HEK293T (cell line): ENCODE results near the gene ITGA11.

ENCODE experiments used
- CTCF ChIA-PET: fragments of 350-600 bp; formaldehyde crosslinking; extraction: SDS; loops from one replicate; lab custom pipeline; 2021; ENCODE audit warnings: antibody characterized with exemption, inconsistent platforms; lab: Yijun Ruan, JAX
- POLR2A ChIA-PET: fragments of 350-600 bp; formaldehyde crosslinking; extraction: SDS; loops from one replicate; lab custom pipeline; 2020; ENCODE audit warnings: antibody characterized with exemption, inconsistent platforms; lab: Yijun Ruan, JAX
- DNase-seq: peaks from one replicate; pipeline ENCODE4 v3.0.0; 2012; ENCODE audit warnings: mixed read lengths; ENCODE audit errors: extremely low spot score
- ARNT ChIP-seq: fragments of 450-650 bp; IDR thresholded peaks from 2 replicates; pipeline ENCODE4 v1.6.1; 2017; ENCODE audit warnings: mild to moderate bottlenecking
- BHLHE40 ChIP-seq: fragments of 450-650 bp; IDR thresholded peaks from 2 replicates; pipeline ENCODE4 v1.6.1; 2016; ENCODE audit warnings: mild to moderate bottlenecking, moderate library complexity, borderline replicate concordance
- CTBP1 ChIP-seq: fragments of 450-650 bp; IDR thresholded peaks from 2 replicates; pipeline ENCODE4 v1.6.1; 2016; ENCODE audit warnings: borderline replicate concordance
- ELF4 ChIP-seq: fragments of 450-650 bp; IDR thresholded peaks from 2 replicates; pipeline ENCODE4 v1.6.1; 2017; ENCODE audit warnings: antibody characterized with exemption
- FOXA1 ChIP-seq: fragments of 450-650 bp; IDR thresholded peaks from 2 replicates; pipeline ENCODE4 v1.6.1; 2016; ENCODE audit warnings: mild to moderate bottlenecking
- FOXK2 ChIP-seq: fragments of 450-650 bp; IDR thresholded peaks from 2 replicates; pipeline ENCODE4 v1.6.1; 2016; ENCODE audit warnings: mild to moderate bottlenecking
- FOXM1 ChIP-seq: fragments of 450-650 bp; IDR thresholded peaks from 2 replicates; pipeline ENCODE4 v1.6.1; 2017; ENCODE audit warnings: mild to moderate bottlenecking, borderline replicate concordance
- HDGF ChIP-seq: fragments of 450-650 bp; IDR thresholded peaks from 2 replicates; pipeline ENCODE4 v1.6.1; 2017; ENCODE audit warnings: antibody characterized with exemption, borderline replicate concordance
- L3MBTL2 ChIP-seq: fragments of 450-650 bp; conservative IDR thresholded peaks from 2 replicates; pipeline ENCODE4 v1.6.1; 2016; ENCODE audit warnings: mild to moderate bottlenecking
- LEF1 ChIP-seq: fragments of 450-650 bp; IDR thresholded peaks from 2 replicates; pipeline ENCODE4 v1.6.1; 2017; ENCODE audit warnings: mild to moderate bottlenecking, borderline replicate concordance
- NFRKB ChIP-seq: fragments of 450-650 bp; IDR thresholded peaks from 2 replicates; pipeline ENCODE4 v1.6.1; 2016; ENCODE audit warnings: mild to moderate bottlenecking, moderate library complexity
- PKNOX1 ChIP-seq: fragments of 450-650 bp; IDR thresholded peaks from 2 replicates; pipeline ENCODE4 v1.6.1; 2016
- SP1 ChIP-seq: fragments of 450-650 bp; IDR thresholded peaks from 2 replicates; pipeline ENCODE4 v1.6.1; 2017
- SUZ12 ChIP-seq: fragments of 450-650 bp; IDR thresholded peaks from 2 replicates; pipeline ENCODE4 v1.6.1; 2016; ENCODE audit warnings: mild to moderate bottlenecking
- TARDBP ChIP-seq: fragments of 450-650 bp; IDR thresholded peaks from 2 replicates; pipeline ENCODE4 v1.6.1; 2016
- ZNF384 ChIP-seq: fragments of 450-650 bp; IDR thresholded peaks from 2 replicates; pipeline ENCODE4 v1.6.1; 2016

ITGA11 gene

GRCh38 chr15:68414591-68414990 lies 17.4 kb downstream of the ITGA11 start:
- ChIA-PET POLR2A (no interaction called here), CTCF (no interaction called here)

GRCh38 chr15:68414206-68414555 lies 17.8 kb downstream of the ITGA11 start:
- DNase-seq = no peak
- TF ChIP-seq ZNF384 (no peak), ARNT (no peak), BHLHE40 (no peak), CTBP1 (no peak), SP1 (no peak), FOXA1 (no peak), ELF4 (no peak), LEF1 (no peak), TARDBP (no peak), FOXK2 (no peak), HDGF (no peak), PKNOX1 (no peak)
- ChIA-PET CTCF (no interaction called here), POLR2A (no interaction called here)

More at GRCh38 chr15:68414591-68414990, 17.4 kb downstream of the ITGA11 start:
- no peak for TF ChIP-seq SUZ12
- TF ChIP-seq PKNOX1 = no peak
- TF ChIP-seq CTBP1 = no peak
- TF ChIP-seq ZNF384 = no peak
- TF ChIP-seq HDGF = no peak
- no peak for TF ChIP-seq FOXA1
- TF ChIP-seq FOXM1 = no peak
- no peak for TF ChIP-seq ARNT
- no peak for TF ChIP-seq SP1
- TF ChIP-seq LEF1 = no peak
- no peak for TF ChIP-seq NFRKB
- no peak for TF ChIP-seq L3MBTL2
- no peak for TF ChIP-seq FOXK2
- TF ChIP-seq BHLHE40 = no peak
- TF ChIP-seq TARDBP = no peak
- no peak for TF ChIP-seq ELF4
- DNase-seq = no peak

- no peak for DNase-seq
- ChIA-PET CTCF (no interaction called here), POLR2A (no interaction called here)
- TF ChIP-seq BHLHE40 (no peak), TARDBP (no peak), SUZ12 (no peak), ELF4 (no peak), NFRKB (no peak), HDGF (no peak), FOXK2 (no peak)
These were observed 18.4 kb downstream of the ITGA11 start for GRCh38 chr15:68413363-68414205.

- no peak for TF ChIP-seq FOXA1
- no peak for TF ChIP-seq L3MBTL2
- TF ChIP-seq TARDBP = no peak
- TF ChIP-seq NFRKB = no peak
- no peak for TF ChIP-seq LEF1
- TF ChIP-seq CTBP1 = no peak
- TF ChIP-seq HDGF = no peak
- TF ChIP-seq BHLHE40 = no peak
- TF ChIP-seq ARNT = no peak
- TF ChIP-seq SP1 = no peak
- TF ChIP-seq FOXK2 = no peak
- TF ChIP-seq ELF4 = no peak
- TF ChIP-seq SUZ12 = no peak
- no peak for TF ChIP-seq FOXM1
- TF ChIP-seq ZNF384 = no peak
- TF ChIP-seq PKNOX1 = no peak
- no peak for DNase-seq
- ChIA-PET POLR2A (no interaction called here), CTCF (no interaction called here)
These were observed 19.7 kb downstream of the ITGA11 start for GRCh38 chr15:68412218-68412617.

GRCh38 chr15:68411735-68412134 lies 20.2 kb downstream of the ITGA11 start:
- no peak for DNase-seq
- ChIA-PET POLR2A (no interaction called here), CTCF (no interaction called here)
- TF ChIP-seq ARNT = no peak
- no peak for TF ChIP-seq BHLHE40
- no peak for TF ChIP-seq SUZ12

- CTCF ChIA-PET = no interaction called here
- no peak for DNase-seq
- TF ChIP-seq TARDBP (no peak), CTBP1 (no peak), HDGF (no peak), FOXK2 (no peak), NFRKB (no peak), BHLHE40 (no peak), SUZ12 (no peak), ZNF384 (no peak)
- POLR2A ChIA-PET = no interaction called here
These were observed 20.7 kb downstream of the ITGA11 start for GRCh38 chr15:68411343-68411675.
